ENCODE measurements around the gene PMM2.

- no peak for TF ChIP-seq YY1 (IDR thresholded peaks at IDR 0.05; ENCODE audit: low read depth)
- TF ChIP-seq EP300 (IDR thresholded peaks at IDR 0.05; ENCODE audit: borderline replicate concordance) = no peak
- TF ChIP-seq CREB1 (IDR thresholded peaks at IDR 0.05; ENCODE audit: low read depth) = no peak
- TF ChIP-seq, protein P1, sequence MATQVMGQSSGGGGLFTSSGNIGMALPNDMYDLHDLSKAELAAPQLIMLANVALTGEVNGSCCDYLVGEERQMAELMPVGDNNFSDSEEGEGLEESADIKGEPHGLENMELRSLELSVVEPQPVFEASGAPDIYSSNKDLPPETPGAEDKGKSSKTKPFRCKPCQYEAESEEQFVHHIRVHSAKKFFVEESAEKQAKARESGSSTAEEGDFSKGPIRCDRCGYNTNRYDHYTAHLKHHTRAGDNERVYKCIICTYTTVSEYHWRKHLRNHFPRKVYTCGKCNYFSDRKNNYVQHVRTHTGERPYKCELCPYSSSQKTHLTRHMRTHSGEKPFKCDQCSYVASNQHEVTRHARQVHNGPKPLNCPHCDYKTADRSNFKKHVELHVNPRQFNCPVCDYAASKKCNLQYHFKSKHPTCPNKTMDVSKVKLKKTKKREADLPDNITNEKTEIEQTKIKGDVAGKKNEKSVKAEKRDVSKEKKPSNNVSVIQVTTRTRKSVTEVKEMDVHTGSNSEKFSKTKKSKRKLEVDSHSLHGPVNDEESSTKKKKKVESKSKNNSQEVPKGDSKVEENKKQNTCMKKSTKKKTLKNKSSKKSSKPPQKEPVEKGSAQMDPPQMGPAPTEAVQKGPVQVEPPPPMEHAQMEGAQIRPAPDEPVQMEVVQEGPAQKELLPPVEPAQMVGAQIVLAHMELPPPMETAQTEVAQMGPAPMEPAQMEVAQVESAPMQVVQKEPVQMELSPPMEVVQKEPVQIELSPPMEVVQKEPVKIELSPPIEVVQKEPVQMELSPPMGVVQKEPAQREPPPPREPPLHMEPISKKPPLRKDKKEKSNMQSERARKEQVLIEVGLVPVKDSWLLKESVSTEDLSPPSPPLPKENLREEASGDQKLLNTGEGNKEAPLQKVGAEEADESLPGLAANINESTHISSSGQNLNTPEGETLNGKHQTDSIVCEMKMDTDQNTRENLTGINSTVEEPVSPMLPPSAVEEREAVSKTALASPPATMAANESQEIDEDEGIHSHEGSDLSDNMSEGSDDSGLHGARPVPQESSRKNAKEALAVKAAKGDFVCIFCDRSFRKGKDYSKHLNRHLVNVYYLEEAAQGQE (IDR thresholded peaks at IDR 0.05; ENCODE audit: low read depth) = no peak
- no peak for TF ChIP-seq RAD21 (IDR thresholded peaks at IDR 0.05; ENCODE audit: low read depth)
- TF ChIP-seq CEBPB (IDR thresholded peaks at IDR 0.05) = no peak
Measured at GRCh38 chr16:8890549-8890921, 92.9 kb downstream of the PMM2 start.

Data from Ishikawa (cell line).